Stimulated activated CD8-positive, alpha-beta memory T cell treated with anti-CD3 and anti-CD28 coated beads, Interleukin-15, amount 100 ng/mL, for 48 hours (primary cell): ENCODE data around the gene MFRP.
A peak's percentile ranks its signal among the peaks of the same experiment; 100 is the strongest.

ENCODE experiments used
- DNase-seq, 2 donors: peaks; one replicate each; pipeline ENCODE4 v3.0.0-alpha.2; 2020; ENCODE audit warnings: low read depth in 2 of 2

Gene MFRP

DNA sequence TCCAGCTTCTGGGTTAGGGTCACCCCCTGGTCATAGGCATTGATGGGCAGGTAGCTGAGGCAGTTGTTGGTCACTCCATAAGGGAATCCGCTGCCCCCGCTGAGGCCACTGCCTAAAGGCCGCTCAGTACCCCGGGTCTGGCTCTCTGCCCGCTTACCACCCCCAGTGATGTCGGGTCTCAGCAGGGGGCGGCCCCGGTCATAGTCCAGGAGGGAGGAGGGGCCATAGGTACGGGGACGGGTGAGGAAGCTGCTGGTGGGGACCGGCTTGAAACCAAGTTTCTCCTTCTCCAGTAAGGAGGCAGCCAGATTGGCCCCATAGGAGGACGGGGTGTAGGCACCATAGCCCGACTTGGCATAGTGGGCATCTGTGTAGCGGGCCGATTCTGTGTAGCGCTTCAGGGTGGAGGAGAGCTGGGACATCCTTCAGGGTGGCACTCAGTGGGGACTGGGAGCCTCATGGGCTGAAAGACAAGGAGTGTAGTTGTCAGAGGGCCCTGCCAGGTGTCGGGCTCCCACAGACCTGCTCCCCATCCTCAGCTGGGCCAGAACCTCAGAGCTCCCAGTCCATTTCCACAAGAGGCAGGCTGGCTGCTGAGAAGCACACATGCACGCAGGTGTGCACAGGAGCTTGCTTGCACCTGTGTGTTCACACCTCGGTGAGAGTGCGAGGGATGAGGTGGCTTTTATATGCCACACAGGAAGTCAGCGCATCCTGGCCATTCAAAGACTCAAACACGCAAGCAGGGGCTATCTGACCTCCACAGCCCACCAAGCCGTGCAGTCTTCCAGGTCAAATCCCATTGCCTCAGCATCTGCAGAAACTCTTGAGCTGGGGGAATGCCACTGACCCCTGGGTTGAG lies 26.8 kb upstream of the MFRP start:
- DNase-seq, result no peak

DNA sequence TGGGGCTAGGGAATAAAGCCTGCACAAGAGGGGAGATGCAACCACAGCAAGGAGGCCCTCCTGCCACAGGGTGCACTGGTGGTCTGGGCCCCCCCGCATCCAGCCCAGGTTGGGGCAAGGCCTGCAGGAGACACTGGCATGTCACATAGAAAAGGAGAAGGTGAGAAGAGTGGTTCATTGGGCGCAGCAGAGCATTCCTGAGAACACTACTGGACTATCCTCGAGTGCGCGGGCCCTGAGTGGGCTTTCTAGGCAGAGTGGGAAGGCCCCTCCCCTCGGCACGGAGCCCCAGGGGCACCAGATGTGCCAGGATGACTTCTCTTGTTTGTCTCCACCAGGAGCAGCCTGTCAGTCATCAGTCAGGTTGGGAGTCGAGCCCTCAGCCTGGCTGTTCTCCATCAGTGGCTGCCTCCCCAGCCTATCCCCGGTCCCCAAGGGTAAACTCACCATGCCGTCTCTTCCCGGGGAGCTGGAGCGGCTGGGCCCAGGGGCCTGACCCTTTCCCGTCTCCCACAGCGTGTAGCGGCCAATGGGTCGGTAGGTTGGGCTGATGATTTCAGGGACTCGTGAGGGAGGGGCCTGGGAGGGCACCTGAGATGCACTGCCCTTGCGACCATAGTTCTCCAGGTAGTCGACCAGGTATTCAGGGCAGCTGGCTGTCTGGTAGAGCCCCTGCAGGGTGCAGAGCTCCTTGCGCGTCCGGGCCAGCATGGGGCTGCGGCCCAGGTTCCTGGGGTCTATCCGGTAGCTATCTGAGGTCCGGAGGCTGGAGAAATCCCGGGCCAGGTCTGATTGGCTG lies 26.0 kb upstream of the MFRP start:
- no peak for DNase-seq

DNA sequence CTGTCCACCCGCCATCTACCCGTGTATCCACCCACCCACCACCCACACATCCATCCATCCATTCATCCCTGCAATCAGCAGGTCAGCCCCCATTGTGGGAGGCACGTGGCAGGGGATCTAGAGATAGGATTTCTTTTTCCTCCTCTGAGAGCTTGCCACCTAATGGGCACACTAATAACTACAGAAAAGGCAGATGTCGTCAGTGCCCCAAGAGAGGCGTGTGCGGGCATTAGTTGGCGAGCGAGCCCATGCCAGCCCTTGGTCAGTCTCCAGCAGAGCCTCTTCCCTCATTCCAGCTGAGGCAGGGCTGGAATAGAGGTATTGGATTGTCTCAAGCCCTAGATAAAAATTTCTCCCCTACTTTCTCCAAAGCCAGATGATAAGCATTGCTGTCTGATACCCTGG lies 25.3 kb upstream of the MFRP start:
- no peak for DNase-seq

DNA sequence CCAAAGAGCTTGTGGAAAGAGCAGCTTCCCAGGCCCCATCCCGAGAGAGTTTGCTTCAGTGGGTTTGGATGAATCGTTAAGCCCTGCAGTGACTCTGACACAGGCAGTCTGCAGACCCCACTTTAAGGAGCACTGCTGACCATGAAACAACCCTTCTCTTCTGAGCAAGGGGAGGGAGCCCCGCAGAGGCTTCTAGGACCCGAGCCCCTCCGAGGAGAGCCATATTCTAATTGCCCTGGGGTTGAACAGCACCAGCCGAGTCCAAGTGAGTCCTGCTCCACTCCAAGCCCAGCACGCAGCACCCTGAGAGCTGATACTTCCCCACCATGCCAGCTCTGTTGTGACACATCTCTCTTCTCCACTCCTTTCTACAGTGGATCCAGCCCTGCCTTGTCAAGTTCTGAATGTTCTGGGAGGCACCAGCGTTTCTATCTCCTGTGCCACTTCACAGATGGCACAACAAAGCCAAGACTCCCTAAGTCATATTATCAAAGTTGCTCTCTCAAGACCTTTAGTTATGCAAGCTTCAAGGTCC lies 24.6 kb upstream of the MFRP start:
- DNase-seq, result no peak

DNA sequence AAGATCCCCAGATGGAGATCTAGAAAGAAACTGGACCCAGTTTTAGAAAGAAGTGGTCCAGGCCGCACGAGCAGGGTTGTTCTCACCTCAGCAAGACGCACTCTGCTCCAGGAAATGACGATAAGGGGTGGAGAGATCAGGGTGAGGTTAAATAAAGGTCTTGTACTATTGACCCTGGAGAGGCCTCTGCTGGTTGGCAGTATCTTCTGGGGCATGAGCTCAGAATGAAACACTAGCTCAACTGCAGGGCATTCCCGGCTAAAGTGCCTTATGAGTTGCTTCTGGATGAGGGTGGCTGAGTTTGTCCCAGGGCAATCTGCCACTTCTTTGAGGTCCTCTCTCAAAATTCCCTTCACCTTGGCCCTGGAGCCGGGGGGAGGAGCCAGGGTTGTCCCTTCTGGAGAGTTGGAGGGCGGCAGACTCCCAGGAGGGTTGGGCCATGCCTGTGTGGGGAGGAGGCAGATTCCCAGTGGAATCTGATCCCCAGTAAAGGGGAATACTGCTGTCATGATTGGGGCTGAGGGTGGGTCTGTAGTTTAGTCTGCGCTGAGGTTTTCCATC lies 24.1 kb upstream of the MFRP start:
- DNase-seq, result no peak

DNA sequence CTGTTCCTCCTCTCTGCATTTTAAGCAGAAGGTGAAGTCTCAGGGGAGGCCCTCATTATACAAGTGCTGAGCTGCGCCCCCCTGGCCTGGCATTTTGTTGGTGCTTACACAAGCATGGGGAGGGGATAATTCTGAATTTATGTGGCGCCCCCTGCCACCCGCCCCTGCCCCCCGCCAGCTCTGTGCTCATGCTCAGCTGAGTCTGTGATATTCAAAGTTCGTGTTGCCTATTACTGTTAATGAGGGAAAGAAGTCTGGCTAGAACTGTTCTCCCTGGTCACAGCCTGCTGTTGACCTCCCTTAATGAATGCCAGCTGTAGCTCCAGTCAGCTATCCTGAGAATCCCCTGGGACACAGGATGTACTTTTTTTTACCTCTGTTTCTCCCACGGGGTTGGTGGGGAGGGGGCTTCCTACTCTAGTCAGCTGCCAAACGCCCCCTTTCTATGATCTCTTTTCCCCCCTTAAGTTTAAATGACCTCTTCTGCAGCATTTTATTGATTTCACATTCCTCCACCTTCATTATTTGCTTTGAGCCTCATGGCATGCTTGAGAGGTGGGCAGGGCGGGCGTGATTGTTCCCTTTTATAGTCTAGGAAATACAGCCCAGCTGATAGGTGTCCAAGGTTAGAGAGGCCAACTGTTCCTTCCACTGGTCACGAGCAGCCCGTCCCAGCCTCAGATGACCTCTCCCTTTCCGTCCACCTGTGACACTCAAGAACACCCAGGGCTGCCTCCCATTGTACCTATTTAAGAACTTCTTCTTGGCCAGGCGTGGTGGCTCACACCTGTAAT lies 22.8 kb upstream of the MFRP start:
- DNase-seq, result no peak

DNA sequence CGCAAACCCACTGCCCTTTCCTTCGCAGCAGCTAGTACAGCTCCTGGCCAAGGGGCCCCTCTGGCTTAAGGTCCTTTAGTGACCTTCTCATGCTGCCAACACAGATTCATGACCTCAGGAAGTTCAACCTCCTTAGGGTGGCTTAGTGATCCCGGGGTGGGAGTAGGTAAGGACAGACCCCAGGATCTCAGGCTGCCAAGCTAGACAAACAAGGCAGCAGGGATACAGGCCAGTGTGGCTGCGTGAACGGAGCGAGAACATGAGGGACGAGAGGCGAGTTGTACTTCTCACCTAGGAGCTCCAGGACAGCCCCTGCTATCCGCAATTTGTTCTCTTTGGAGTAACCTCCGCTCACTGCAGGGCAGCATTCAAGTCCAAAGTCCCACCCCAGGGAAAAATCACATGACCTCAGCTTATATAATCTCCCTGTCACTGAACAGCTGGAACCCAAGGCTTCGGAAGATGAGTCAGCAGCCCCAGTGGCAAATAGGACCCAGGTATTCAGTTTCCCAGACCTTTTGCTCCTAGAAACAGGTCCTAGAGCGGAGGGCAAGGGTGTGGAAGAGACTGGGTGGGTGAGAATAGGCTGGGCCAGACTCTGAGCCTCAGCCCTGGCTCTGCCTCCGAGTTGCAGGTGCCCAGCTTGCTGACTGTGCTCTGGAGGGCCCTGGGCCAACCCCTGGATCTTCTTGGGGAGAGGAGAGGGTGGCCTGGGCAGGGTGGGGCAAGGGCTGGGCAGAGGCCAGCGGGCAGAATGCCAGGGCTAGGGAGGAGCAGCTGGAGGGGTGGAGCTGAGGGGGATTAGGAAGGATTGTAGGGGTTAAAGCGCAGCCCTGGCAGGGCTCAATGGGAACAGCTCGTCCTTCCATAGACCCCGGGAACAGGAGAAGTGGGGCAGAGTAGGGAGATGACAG lies 21.9 kb upstream of the MFRP start:
- no peak for DNase-seq

DNA sequence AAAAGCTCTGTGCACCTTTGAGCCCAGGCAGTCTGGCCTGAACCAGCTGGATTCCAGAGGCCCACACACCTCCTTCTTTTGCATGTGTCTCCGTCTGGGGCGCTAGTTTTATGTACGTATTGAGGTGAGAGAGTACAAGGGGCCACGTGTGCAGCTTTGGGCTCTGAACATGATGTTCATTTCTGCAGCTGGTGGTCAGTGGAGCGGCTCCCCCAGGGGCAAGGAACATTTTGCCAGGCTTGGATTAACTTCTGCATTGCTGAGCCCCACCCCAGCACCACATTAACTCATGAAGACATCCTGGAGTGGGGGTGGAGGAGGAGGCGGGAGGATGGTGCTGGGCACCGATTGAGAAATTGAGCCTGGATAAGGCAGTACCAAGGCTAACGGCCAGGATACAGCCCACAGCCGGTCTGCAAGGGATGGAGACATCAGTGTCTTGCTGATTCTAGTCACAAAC lies 21.2 kb upstream of the MFRP start:
- no peak for DNase-seq

DNA sequence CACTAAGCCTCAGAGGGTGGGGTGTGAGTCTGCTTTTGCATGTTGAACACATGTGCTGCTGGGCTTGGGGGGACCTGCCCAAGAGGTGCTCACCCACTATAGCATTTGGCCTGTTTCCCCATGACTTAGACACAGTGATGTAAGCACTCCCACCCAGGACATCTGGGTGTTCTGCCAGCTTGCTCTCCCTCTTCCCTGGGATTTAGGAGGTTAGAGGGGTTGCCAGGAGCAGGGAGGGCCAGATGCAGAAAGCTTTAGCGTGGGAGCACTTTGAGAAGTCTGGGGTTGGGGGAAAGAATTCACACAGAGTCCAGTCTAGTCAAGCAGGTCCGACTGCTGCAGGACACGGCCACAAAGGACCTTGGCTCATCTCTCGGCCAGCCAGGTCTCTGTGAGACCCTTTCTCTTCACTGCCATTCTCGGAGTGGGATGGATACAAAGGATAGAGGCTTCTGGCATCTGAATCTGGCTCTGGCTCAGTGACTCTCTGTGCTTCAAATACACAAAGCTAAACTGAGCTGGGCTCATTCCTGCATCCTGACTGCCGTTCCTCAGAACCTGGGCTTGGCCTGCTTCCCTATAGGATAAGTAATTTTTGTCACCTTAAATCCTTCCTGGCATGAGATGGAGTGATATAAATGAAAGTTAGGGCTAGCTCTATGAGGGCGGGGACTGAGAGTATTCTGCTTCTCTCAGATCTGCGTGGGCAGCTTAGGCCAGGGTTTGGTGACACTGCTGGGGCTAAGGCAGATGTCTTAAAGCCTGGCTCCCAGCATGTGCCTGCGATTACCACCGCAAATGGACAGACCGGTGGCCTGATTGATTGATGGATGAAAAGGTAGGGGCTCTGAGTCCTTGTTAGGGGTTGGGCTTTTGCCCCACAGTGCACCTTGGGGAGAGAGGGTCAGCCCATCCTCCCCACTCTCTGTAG lies 20.4 kb upstream of the MFRP start:
- no peak for DNase-seq

DNA sequence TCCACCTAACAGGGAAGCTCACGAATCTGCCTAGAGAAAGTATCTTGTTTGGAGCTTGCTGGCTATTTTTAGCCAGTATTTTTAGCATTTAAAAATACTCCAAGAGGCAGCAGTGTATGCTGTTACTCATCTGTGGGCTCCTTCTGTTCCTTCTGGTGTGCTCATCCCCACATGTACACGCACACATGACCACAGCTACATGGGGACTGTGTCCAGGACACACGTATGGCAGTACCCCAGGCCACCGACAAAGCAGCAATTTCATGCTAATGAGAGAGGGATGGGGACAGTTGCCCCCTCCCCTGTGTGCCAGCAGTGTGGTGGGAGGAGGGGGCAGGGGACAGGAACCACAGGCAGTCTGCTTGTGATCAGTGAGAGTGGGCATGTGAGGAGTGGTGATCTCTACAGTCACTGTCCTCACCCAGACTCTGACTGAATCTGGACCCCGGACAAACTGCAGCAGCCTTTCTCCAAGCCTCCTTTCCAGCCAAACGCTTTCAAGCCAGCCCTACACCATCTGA lies 18.6 kb upstream of the MFRP start:
- no peak for DNase-seq

DNA sequence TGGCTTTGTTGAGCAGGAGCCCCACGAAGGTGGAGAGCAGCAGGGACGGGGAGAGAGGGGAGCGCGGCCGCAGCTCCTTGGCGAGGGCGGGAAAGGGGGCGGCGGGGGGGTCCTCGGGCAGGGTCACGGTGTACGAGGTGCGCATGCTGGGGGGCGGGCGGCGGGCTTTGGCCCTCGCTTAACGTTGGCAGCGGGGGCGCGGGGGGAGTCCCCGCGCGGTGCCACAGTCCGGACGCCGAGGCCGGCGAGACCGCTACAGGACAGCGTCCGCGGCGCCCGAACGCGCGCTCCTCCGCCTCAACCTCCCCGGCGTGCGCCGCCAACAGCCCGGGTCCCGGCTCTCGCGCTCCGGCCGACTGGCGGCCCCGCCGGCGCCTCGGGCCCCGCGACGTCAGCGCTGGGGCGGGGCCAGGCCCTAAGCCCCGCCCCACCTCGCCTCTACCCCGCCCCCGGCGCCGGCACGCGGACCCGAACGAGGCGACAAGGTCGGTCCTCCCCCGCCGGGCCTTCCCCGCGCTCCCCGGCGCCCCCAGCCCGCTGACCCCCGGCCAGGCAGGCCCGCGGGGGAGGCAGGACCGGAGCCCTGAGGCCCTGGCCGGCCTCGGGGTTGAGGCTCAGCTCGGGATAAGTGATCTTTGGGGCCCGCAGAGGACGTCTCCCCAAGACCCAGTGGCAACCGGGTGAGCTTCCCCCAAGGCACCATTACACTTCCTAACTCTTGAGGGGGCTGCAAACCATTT lies 17.5 kb upstream of the MFRP start:
- peak; percentile 34 to 39 for DNase-seq

DNA sequence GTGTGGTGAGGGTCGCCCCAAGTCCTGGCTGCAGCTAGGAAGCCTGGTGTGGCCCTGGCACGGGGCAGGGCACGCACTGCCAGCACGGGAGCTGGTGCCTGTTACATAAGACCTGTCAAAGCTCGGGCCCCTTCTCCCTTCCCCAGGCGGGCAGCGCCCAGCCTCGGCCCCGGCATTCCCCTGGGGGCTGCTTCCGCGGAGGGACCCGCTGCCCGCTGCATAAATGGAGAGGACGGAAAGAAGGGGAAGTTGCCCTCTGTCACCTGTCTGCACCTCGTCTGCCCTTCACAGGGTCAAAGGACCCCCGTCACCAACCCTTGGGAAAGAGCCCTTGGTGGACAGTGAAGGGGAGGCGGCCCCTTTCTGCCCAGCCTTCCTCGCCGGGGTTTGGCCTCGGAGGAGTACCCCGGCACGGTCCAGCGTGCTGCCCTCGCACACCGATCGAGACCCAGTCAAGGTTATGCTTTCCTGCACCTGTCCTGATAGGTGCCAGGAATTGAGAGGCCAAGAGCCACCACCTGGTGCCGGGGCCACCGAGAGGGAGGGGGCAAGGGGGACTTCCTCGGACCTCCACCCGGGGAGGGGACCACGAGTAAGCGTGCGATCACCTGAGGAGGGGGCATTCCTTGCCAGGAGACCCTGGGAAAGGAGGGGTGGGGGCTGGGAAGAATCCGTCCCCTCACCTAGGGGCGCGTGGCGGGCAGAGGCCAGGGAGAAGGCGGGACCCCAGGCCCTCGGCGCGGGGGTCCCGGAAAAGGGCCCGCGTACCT lies 16.8 kb upstream of the MFRP start:
- DNase-seq, result no peak

DNA sequence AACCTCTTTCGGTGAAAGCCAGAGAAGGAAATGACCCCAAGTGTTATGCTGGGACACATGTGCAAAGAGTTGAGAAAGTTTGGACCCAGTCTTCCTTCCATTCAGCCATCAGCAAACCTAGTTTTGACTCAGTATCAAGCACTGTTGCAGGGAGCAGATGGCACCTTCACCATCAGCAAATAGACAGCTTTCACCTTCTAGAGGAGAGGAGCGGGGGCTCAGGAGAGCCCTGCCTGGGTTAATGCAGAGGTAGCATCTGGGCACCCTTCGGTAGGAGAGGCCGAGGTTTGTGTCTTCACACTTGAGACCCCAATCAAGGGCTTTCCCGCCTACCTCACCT lies 16.2 kb upstream of the MFRP start:
- DNase-seq, result no peak

DNA sequence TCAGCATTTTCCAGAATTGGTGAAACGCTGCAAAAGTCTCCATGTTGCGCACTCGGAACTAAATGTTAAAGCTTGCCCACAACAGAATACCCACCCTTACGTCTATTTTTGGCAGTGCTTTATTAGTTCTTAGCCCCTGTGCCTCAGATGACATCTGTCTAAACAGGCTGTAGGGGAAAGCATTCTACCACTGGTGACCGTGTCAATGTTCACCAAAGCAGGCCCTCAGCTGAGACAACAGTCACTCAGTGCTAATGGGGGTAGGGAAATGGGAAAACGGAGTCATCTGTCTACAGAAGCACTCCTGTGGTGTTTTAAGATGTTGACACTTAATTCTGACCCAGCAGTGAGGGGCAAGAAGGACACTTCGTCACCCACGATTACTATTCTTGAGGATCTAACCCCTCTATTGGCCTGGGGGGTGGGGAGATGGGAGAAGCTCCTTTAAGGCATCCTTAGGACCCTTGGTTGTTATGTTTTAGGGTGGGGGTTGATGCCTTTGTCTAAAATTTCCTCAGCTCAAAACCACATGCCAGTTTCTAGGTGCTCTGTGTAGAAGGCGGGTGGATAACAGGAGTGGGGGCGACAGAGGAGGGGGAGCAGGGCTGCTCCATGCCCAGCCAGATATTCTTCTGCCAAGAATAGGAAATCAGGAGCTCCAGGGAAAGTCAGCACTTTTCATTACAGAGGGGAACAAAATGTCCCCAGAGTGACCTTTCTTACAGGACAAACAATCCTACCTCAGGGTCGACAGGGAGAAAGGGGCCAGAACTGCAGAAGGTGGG lies 15.6 kb upstream of the MFRP start:
- DNase-seq, result no peak

DNA sequence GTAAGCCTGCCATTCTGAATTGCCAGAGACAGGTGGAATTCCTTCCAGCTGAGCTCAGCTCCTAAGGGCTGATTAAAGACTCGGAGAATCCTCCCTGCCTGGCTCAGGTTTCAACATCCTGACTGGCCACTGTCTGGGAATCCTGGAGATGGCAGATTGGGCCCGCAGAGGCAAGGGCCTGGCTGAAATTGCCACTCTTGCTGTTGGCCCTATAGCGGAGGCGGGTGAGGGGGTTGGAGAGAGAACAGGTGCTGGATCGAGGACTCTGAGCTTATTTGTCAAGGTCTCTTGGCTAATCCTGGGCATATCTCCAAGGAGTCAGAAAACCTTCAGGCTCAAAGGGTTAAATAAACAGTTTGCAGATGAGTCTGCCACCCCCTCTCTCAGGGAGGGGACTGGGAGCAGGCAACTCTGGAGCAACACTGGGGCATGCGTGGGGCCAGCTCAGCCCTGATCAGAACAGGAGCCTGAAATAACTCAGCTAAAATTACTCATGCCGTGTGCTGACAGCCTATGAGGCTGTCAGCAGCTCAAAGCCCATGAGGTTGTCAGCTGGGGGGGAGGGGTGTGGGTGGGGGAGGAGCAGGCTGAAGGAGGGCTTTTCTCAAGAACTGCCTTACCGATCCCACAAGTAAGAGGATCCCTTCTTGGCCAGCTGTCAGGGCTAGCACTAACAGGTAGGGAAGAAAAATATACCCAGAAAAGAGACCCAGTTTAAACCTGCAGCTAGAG lies 14.7 kb upstream of the MFRP start:
- DNase-seq, result peak in 1 of 2 donors; percentile 70
